A549 (cell line): ENCODE results near the gene MS4A5. TPM values are rescaled to one million over a fixed set of nuclear protein-coding genes. Genes with fewer than 3 reads are reported as not detected.

ENCODE experiments used
- ATAC-seq, 2 experiments: fragments of 200-7000 bp in 1 of 2; fragments of >200 bp in 1 of 2; cut with Nextera tagmentation in 1 of 2; cut with Tn5 transposase in 1 of 2; 3 replicates each; pipeline versions ENCODE4 v1.8.0 to v1.9.1; 2018 to 2020; ENCODE audit warnings: mild to moderate bottlenecking in 1 of 2, moderate library complexity in 1 of 2
- CTCF ChIA-PET: fragments of 300-600 bp; sonication (Branson Sonifier 250); formaldehyde crosslinking; extraction: SDS; loops from one replicate; lab custom pipeline; 2021; ENCODE audit warnings: antibody characterized with exemption, inconsistent platforms; lab: Yijun Ruan, JAX
- POLR2A ChIA-PET: fragments of 350-600 bp; formaldehyde crosslinking; extraction: SDS; loops from one replicate; lab custom pipeline; 2021; ENCODE audit warnings: antibody characterized with exemption, inconsistent platforms; lab: Yijun Ruan, JAX
- DNase-seq, 2 experiments: peaks; one replicate each; pipeline versions ENCODE4 v3.0.0 to v3.0.0-alpha.2; 2011 to 2016; ENCODE audit warnings: low read depth in 1 of 2, low spot score in 1 of 2
- FAIRE-seq: peaks from 2 replicates; lab custom pipeline; 2011; peaks lifted over from hg19 to GRCh38; lab: Jason Lieb, UNC
- H3K27ac ChIP-seq, 2 experiments: fragments of >200 bp; sonication (Bioruptor Twin); formaldehyde crosslinking; 3 replicates each; pipeline ENCODE4 v1.5.1; 2016 to 2017
- H3K4me1 ChIP-seq: fragments of >200 bp; sonication (Bioruptor Twin); formaldehyde crosslinking; 3 replicates; pipeline ENCODE4 v1.6.1; 2016
- H3K4me2 ChIP-seq: fragments of >200 bp; sonication (Bioruptor Twin); formaldehyde crosslinking; 3 replicates; pipeline ENCODE4 v1.6.1; 2016
- H3K4me3 ChIP-seq: fragments of >200 bp; sonication (Bioruptor Twin); formaldehyde crosslinking; 3 replicates; pipeline ENCODE4 v1.5.1; 2016
- H3K9me3 ChIP-seq: fragments of >200 bp; sonication (Bioruptor Twin); formaldehyde crosslinking; 3 replicates; pipeline ENCODE4 v1.6.1; 2016
- BHLHE40 ChIP-seq: IDR thresholded peaks from 2 replicates; pipeline ENCODE4 v1.6.1; 2012; ENCODE audit warnings: low read depth, low read length, inconsistent platforms
- CHD4 ChIP-seq: fragments of 200-600 bp; sonication (generic); IDR thresholded peaks from 2 replicates; pipeline ENCODE4 v1.6.1; 2016; ENCODE audit warnings: antibody characterized with exemption, mild to moderate bottlenecking, borderline replicate concordance
- ESRRA ChIP-seq: fragments of 150-350 bp; IDR thresholded peaks from 2 replicates; pipeline ENCODE4 v1.6.1; 2014; ENCODE audit warnings: mild to moderate bottlenecking, low read length, borderline replicate concordance
- FOSL2 ChIP-seq, 2 experiments: fragments of 450-650 bp in 1 of 2; fragments of >200 bp in 1 of 2; sonication (Bioruptor Twin) in 1 of 2; formaldehyde crosslinking; IDR thresholded peaks; 2 replicates each; pipeline versions ENCODE4 v1.5.0 to v1.6.1; 2016 to 2020; ENCODE audit warnings: mild to moderate bottlenecking in 1 of 2, moderate library complexity in 1 of 2
- JUN ChIP-seq, 2 experiments: fragments of >200 bp; sonication (Bioruptor Twin); formaldehyde crosslinking; IDR thresholded peaks; 2 replicates in 1 of 2; 3 replicates in 1 of 2; pipeline ENCODE4 v1.6.1; 2016 to 2017
- JUNB ChIP-seq: fragments of >200 bp; sonication (Bioruptor Twin); formaldehyde crosslinking; IDR thresholded peaks from 2 replicates; pipeline ENCODE4 v1.6.1; 2016
- MAFK ChIP-seq: fragments of 450-650 bp; IDR thresholded peaks from 2 replicates; pipeline ENCODE4 v1.6.1; 2014; ENCODE audit not compliant: partially characterized antibody
- MAZ ChIP-seq: fragments of 150-350 bp; IDR thresholded peaks from 2 replicates; pipeline ENCODE4 v1.6.1; 2014; ENCODE audit warnings: antibody characterized with exemption, low read depth, low read length, borderline replicate concordance
- NFE2L2 ChIP-seq: fragments of 150-350 bp; conservative IDR thresholded peaks from 2 replicates; pipeline ENCODE4 v1.6.1; 2014; ENCODE audit warnings: low read length
- NR3C1 ChIP-seq: fragments of >200 bp; sonication (Bioruptor Twin); formaldehyde crosslinking; IDR thresholded peaks from 3 replicates; pipeline ENCODE4 v1.6.1; 2017
- POLR2A ChIP-seq: IDR thresholded peaks from 2 replicates; pipeline ENCODE4 v1.6.1; 2012; ENCODE audit warnings: mild to moderate bottlenecking, low read length
- RNF2 ChIP-seq: fragments of 200-600 bp; sonication (generic); IDR thresholded peaks from 2 replicates; pipeline ENCODE4 v1.6.1; 2016; ENCODE audit warnings: low read depth, mild to moderate bottlenecking, antibody characterized with exemption, moderate library complexity, borderline replicate concordance
- SREBF2 ChIP-seq: fragments of 450-650 bp; IDR thresholded peaks from 2 replicates; pipeline ENCODE4 v1.6.1; 2014; ENCODE audit warnings: mild to moderate bottlenecking, moderate library complexity
- ZFP36 ChIP-seq: fragments of 450-650 bp; IDR thresholded peaks from 2 replicates; pipeline ENCODE4 v1.6.1; 2014; ENCODE audit warnings: borderline replicate concordance; ENCODE audit not compliant: partially characterized antibody
- ZNF302 ChIP-seq: fragments of 250-450 bp; sonication (Bioruptor Pico); IDR thresholded peaks from 2 replicates; pipeline ENCODE4 v1.9.0; 2021; ENCODE audit warnings: inconsistent platforms, mild to moderate bottlenecking, moderate library complexity
- whole genome bisulfite sequencing: methylation state at CpG from one replicate; pipeline ENCODE4 v1.1.6; 2017; ENCODE audit errors: missing lambda C conversion rate; 5-methylcytosine and 5-hydroxymethylcytosine counted together
- polyA plus RNA-seq, 4 experiments: library from polyadenylated mRNA; depleted of rRNA in 3 of 4; stranded (reverse); fragments of >200 nt; fragmentation: RNase III in 1 of 4; extraction: RNeasy Plus Mini Kit Qiagen cat#74134 plus additional on column Dnase treatment in 1 of 4; gene quantifications; 2 replicates in 3 of 4; 3 replicates in 1 of 4; pipeline ENCODE4 v1.2.3, GENCODE V29; 2011 to 2017
- TF ChIP-seq, protein P1 (sequence below): IDR thresholded peaks from 2 replicates; pipeline ENCODE4 v1.6.1; 2012; ENCODE audit warnings: low read depth, borderline replicate concordance
- TF ChIP-seq, protein P2 (sequence below): fragments of 450-650 bp; IDR thresholded peaks from 2 replicates; pipeline ENCODE4 v1.6.1; 2014; ENCODE audit warnings: antibody characterized with exemption
- TF ChIP-seq, protein P3 (sequence below): fragments of >200 bp; sonication (Bioruptor Twin); formaldehyde crosslinking; IDR thresholded peaks from 2 replicates; pipeline ENCODE4 v1.6.1; 2016
- TF ChIP-seq, protein P4 (sequence below): IDR thresholded peaks from 2 replicates; pipeline ENCODE4 v1.6.1; 2012
- TF ChIP-seq, protein P5 (sequence below): fragments of 200-600 bp; sonication (generic); IDR thresholded peaks from 2 replicates; pipeline ENCODE4 v1.6.1; 2016; ENCODE audit warnings: antibody characterized with exemption, mild to moderate bottlenecking, moderate library complexity

Gene MS4A5
- polyA plus RNA-seq, 2 of the 4 experiments (the other 2 are of a cell fraction) = not detected

DNA sequence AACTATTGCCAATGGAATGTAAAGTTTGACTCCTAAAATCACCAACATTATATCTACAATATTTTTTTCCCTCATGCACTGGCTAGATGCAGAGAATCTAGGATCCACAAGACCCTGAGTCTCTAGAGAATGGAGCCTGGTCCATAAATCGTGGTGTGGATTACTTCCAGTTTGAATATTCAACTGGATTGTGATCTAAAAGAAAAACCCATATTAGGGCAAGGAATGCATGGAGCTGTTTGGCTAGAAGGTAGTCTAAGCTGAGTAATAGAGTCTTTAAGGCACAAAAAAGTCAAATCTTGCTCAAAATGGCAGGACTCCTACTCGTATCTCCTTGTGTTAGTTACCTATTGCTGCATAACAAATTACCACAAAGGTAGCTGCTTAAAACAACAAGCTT is 9.4 kb upstream of the MS4A5 start:
- ChIA-PET POLR2A (no interaction called here), CTCF (no interaction called here)
- WGBS = 2% methylated on average over 2 of the region's 2 CpGs
- H3K27ac ChIP-seq = no peak overlapping the region
- no peak overlapping the region for H3K4me2 ChIP-seq
- no peak overlapping the region for H3K4me3 ChIP-seq
- FAIRE-seq (no peak), DNase-seq (no peak), ATAC-seq (no peak)
- no peaks in the 10 kb centered on the region for H3K4me1 ChIP-seq
- TF ChIP-seq POLR2A = no peak
- no peak for TF ChIP-seq FOSL2 (IDR thresholded peaks at IDR 0.05)
- no peak for TF ChIP-seq FOSL2 (CRISPR knock-in tag; IDR thresholded peaks at IDR 0.05)
- no peak for TF ChIP-seq NFE2L2
- no peak for TF ChIP-seq RNF2
- TF ChIP-seq NR3C1 = no peak
- TF ChIP-seq, protein P1, sequence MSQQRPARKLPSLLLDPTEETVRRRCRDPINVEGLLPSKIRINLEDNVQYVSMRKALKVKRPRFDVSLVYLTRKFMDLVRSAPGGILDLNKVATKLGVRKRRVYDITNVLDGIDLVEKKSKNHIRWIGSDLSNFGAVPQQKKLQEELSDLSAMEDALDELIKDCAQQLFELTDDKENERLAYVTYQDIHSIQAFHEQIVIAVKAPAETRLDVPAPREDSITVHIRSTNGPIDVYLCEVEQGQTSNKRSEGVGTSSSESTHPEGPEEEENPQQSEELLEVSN = no peak
- no peak for TF ChIP-seq BHLHE40
- TF ChIP-seq MAFK = no peak
- TF ChIP-seq CHD4 = no peak
- TF ChIP-seq, protein P2, sequence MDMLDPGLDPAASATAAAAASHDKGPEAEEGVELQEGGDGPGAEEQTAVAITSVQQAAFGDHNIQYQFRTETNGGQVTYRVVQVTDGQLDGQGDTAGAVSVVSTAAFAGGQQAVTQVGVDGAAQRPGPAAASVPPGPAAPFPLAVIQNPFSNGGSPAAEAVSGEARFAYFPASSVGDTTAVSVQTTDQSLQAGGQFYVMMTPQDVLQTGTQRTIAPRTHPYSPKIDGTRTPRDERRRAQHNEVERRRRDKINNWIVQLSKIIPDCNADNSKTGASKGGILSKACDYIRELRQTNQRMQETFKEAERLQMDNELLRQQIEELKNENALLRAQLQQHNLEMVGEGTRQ = no peak
- no peak for TF ChIP-seq JUN (IDR thresholded peaks at IDR 0.05)
- TF ChIP-seq, protein P3, sequence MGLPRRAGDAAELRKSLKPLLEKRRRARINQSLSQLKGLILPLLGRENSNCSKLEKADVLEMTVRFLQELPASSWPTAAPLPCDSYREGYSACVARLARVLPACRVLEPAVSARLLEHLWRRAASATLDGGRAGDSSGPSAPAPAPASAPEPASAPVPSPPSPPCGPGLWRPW = no peak
- no peak for TF ChIP-seq MAZ
- no peak for TF ChIP-seq ZFP36
- TF ChIP-seq, all 56 proteins: peak for 0
- H3K9me3 ChIP-seq = no peaks in the 10 kb centered on the region

DNA sequence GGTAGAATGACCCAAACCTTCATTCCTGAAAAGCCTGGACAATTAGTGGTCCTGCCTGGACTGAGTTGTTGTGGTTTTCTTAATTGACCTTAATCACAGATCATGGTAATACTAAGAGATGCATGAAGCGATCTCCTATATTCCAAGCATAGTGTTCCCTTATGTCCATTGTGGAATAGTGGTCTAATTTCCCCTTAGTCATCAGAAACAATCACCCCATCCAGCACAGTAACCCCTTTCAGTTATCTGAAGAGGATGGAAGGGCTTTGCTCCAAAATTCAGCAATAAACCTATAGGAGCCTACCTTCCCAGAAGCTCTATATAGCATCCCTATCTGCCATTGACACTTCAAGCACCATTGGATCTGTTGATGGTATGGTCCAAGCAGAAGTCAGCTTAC is 6.8 kb upstream of the MS4A5 start:
- no peak for FAIRE-seq
- POLR2A ChIA-PET = no interaction called here

DNA sequence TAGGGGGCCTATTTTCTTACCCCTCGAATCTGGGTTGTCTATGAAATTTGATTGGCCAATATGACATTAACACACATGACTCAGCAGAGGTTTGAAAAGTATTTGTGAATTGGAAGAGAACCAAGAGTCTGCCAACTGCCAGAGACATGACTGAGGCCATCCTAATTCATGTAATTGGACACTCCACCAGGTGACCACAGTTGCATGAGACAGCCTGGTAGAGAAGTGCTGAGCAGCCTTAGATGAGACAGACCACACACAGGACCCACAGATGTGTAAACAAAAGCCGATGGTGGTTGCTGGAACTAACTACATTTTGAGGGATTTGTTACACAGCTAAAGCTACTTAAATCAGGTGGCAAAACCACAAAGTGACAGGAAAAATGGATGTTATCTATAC is 855 bp upstream of the MS4A5 start:
- no peak for TF ChIP-seq ESRRA
- TF ChIP-seq, protein P4, sequence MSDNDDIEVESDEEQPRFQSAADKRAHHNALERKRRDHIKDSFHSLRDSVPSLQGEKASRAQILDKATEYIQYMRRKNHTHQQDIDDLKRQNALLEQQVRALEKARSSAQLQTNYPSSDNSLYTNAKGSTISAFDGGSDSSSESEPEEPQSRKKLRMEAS = no peak
- Histone ChIP-seq H3K4me2 (no peak overlapping the region), H3K4me1 (no peaks in the 10 kb centered on the region), H3K27ac (no peak overlapping the region), H3K4me3 (no peak overlapping the region), H3K9me3 (no peaks in the 10 kb centered on the region)
- DNase-seq (peak in 1 of 2 experiments; percentile 3), FAIRE-seq (no peak), ATAC-seq (no peak)
- 3% methylated on average over 2 of the region's 2 CpGs for WGBS
- POLR2A ChIA-PET = no interaction called here
- CTCF ChIA-PET = no interaction called here

More for the DNA sequence above, 6.8 kb upstream of the MS4A5 start:
- no peak overlapping the region for H3K4me3 ChIP-seq
- no peak overlapping the region for H3K4me2 ChIP-seq
- CTCF ChIA-PET = no interaction called here
- TF ChIP-seq ZNF302 (CRISPR knock-in tag) = no peak
- TF ChIP-seq, protein P3 = no peak
- TF ChIP-seq MAFK = peak; percentile 68
- ATAC-seq = no peak
- no peak for DNase-seq
- no peaks in the 10 kb centered on the region for H3K9me3 ChIP-seq
- no peak overlapping the region for H3K27ac ChIP-seq
- H3K4me1 ChIP-seq = no peaks in the 10 kb centered on the region
- WGBS = 0% methylated on average over 1 of the region's 1 CpG

DNA sequence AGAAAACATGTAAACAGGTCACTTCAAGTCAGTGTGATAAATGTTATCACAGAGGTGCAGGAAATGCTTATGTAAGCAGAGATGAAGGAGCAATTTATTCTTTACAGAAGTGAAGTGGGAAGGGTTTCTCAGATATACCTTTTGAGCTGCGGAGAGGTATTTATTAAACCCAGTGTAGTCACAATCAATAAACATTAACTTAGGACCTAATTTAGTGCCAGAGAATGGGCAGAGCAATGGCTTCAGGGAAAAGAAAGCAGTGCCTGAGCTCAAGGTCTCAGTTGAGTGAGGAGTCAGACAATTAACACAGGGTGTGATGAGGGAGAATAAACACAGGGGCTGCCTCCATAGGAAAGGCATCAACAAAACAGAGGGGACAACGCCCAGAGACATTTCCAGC is 1.9 kb downstream of the MS4A5 start:
- H3K4me1 ChIP-seq = no peaks in the 10 kb centered on the region
- H3K9me3 ChIP-seq = no peaks in the 10 kb centered on the region
- DNase-seq = no peak
- FAIRE-seq = no peak
- no peak overlapping the region for H3K4me2 ChIP-seq
- no peak for TF ChIP-seq FOSL2 (IDR thresholded peaks at IDR 0.05)
- TF ChIP-seq FOSL2 (CRISPR knock-in tag; IDR thresholded peaks at IDR 0.05) = no peak
- no peak for TF ChIP-seq ZNF302 (CRISPR knock-in tag)
- no peak for TF ChIP-seq SREBF2
- TF ChIP-seq, protein P4 = no peak
- TF ChIP-seq JUNB = no peak
- no peak for TF ChIP-seq NFE2L2
- TF ChIP-seq, protein P1 = no peak
- no peak for TF ChIP-seq MAZ
- no peak for TF ChIP-seq CHD4
- TF ChIP-seq JUN (IDR thresholded peaks at IDR 0.05) = no peak
- TF ChIP-seq, protein P5, sequence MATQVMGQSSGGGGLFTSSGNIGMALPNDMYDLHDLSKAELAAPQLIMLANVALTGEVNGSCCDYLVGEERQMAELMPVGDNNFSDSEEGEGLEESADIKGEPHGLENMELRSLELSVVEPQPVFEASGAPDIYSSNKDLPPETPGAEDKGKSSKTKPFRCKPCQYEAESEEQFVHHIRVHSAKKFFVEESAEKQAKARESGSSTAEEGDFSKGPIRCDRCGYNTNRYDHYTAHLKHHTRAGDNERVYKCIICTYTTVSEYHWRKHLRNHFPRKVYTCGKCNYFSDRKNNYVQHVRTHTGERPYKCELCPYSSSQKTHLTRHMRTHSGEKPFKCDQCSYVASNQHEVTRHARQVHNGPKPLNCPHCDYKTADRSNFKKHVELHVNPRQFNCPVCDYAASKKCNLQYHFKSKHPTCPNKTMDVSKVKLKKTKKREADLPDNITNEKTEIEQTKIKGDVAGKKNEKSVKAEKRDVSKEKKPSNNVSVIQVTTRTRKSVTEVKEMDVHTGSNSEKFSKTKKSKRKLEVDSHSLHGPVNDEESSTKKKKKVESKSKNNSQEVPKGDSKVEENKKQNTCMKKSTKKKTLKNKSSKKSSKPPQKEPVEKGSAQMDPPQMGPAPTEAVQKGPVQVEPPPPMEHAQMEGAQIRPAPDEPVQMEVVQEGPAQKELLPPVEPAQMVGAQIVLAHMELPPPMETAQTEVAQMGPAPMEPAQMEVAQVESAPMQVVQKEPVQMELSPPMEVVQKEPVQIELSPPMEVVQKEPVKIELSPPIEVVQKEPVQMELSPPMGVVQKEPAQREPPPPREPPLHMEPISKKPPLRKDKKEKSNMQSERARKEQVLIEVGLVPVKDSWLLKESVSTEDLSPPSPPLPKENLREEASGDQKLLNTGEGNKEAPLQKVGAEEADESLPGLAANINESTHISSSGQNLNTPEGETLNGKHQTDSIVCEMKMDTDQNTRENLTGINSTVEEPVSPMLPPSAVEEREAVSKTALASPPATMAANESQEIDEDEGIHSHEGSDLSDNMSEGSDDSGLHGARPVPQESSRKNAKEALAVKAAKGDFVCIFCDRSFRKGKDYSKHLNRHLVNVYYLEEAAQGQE = no peak
- CTCF ChIA-PET = no interaction called here
- POLR2A ChIA-PET = no interaction called here
- no peak overlapping the region for H3K27ac ChIP-seq
- no peak for ATAC-seq
- H3K4me3 ChIP-seq = no peak overlapping the region
- 39% methylated on average over 2 of the region's 2 CpGs for WGBS
